ENCODE data around the gene GPR107.

DNA sequence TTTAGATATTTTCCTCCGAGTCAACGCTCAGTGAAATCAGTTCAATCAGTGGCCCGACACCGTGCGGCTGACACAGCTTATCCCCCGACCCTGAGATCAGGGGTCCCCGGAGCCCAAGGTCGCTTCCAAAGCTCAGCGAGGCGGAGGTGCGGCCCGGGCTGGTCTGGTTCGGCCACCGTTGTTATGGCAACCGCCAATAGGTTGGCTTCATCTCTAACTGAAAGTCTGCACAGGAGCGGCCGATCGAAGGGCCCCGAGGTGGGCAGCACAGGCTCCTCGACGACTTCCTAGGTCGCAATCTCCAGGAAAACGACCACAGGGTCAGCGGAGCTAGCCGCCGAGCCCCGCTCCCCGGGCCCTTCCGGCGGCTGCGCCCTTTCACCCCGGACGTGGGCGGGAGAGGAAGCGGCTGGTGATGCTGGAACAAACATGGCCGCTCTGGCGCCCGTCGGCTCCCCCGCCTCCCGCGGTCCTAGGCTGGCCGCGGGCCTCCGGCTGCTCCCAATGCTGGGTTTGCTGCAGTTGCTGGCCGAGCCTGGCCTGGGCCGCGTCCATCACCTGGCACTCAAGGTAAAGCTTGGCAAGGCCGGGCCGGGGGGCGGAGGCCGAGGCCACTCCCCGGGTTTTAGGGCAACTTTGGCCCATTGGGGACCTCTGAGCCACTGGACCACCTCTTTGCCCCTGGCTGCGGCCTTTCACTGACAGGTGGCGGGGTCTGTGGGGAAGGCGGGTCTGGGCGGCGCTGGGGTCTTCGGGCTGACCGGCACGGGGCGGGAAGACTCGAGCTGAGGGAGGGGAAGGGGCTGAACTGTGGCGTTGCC is at the start of gene GPR107:
- TF ChIP-seq, protein P1, sequence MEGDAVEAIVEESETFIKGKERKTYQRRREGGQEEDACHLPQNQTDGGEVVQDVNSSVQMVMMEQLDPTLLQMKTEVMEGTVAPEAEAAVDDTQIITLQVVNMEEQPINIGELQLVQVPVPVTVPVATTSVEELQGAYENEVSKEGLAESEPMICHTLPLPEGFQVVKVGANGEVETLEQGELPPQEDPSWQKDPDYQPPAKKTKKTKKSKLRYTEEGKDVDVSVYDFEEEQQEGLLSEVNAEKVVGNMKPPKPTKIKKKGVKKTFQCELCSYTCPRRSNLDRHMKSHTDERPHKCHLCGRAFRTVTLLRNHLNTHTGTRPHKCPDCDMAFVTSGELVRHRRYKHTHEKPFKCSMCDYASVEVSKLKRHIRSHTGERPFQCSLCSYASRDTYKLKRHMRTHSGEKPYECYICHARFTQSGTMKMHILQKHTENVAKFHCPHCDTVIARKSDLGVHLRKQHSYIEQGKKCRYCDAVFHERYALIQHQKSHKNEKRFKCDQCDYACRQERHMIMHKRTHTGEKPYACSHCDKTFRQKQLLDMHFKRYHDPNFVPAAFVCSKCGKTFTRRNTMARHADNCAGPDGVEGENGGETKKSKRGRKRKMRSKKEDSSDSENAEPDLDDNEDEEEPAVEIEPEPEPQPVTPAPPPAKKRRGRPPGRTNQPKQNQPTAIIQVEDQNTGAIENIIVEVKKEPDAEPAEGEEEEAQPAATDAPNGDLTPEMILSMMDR (IDR thresholded peaks at IDR 0.05): no peak
- TF ChIP-seq POLR2A (IDR thresholded peaks at IDR 0.05): peak in 1 of 2 donors; percentile 11

Measured in lower leg skin (tissue), 3 donors.